ENCODE results near the gene HTR3B. TPM values are rescaled to one million over a fixed set of nuclear protein-coding genes. Genes with fewer than 3 reads are reported as not detected.
A peak's percentile ranks its signal among the peaks of the same experiment; 100 is the strongest.

The HTR3B gene, protein sequence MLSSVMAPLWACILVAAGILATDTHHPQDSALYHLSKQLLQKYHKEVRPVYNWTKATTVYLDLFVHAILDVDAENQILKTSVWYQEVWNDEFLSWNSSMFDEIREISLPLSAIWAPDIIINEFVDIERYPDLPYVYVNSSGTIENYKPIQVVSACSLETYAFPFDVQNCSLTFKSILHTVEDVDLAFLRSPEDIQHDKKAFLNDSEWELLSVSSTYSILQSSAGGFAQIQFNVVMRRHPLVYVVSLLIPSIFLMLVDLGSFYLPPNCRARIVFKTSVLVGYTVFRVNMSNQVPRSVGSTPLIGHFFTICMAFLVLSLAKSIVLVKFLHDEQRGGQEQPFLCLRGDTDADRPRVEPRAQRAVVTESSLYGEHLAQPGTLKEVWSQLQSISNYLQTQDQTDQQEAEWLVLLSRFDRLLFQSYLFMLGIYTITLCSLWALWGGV
- not detected for total RNA-seq
- long read RNA-seq, donor 1, partial matches to known transcripts, result 0 of 1 reads
- long read RNA-seq, donor 1, other reads (novel, unspliced or antisense), result 1 of 1 reads
- long read RNA-seq, donor 2, result 0 reads

DNA sequence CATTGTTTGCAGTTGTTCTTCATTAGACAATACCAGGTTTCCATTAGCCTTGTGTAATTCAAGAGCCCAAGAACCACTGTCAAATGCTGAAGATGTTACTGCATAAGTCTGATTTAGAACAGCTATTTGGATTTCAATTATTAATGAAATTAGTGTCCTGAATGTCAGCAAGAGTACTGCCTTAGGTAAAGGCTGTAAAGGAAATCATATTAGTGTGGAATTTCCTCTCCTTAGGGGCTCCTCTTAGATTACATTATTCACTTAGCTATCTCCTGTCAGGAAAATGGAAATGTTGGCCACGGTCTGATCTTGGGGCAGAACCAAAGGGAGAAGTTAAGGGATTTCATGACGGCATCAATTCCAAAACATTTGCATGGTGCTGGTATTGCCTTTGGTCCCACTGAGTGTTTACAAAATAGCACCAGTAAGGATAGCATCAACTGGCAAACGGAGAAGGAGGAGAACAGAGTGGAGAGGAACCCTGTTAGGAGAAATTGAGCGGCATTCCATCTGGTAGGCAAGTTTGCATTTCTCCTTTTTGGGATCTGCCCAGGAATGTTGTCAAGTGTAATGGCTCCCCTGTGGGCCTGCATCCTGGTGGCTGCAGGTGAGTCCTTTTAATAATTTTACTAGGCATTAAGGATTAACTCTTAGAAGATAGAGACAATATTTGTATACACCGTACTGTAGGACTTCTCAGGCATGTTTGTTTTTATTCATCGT, at the start of gene HTR3B:
Gene HTR3B (plus strand): TSS at position 418 of the 723 bp plus-strand sequence. CDS start 138 bp downstream, at position 556.
- Histone ChIP-seq H3K4me3 (no peak within 1 kb of the TSS), H3K4me1 (ENCODE audit: low read depth) (peaks cover 6% of the 10 kb centered on the region), H3K36me3 (ENCODE audit: low read depth) (no peaks in the 10 kb centered on the region), H3K9me3 (no peaks in the 10 kb centered on the region)
- ATAC-seq, result no peak
- no peak for DNase-seq
- intact Hi-C loops (cut with DNase I, micrococcal nuclease), result no loop called here
- TF ChIP-seq, protein P1, sequence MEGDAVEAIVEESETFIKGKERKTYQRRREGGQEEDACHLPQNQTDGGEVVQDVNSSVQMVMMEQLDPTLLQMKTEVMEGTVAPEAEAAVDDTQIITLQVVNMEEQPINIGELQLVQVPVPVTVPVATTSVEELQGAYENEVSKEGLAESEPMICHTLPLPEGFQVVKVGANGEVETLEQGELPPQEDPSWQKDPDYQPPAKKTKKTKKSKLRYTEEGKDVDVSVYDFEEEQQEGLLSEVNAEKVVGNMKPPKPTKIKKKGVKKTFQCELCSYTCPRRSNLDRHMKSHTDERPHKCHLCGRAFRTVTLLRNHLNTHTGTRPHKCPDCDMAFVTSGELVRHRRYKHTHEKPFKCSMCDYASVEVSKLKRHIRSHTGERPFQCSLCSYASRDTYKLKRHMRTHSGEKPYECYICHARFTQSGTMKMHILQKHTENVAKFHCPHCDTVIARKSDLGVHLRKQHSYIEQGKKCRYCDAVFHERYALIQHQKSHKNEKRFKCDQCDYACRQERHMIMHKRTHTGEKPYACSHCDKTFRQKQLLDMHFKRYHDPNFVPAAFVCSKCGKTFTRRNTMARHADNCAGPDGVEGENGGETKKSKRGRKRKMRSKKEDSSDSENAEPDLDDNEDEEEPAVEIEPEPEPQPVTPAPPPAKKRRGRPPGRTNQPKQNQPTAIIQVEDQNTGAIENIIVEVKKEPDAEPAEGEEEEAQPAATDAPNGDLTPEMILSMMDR (IDR thresholded peaks at IDR 0.05), result no peak

DNA sequence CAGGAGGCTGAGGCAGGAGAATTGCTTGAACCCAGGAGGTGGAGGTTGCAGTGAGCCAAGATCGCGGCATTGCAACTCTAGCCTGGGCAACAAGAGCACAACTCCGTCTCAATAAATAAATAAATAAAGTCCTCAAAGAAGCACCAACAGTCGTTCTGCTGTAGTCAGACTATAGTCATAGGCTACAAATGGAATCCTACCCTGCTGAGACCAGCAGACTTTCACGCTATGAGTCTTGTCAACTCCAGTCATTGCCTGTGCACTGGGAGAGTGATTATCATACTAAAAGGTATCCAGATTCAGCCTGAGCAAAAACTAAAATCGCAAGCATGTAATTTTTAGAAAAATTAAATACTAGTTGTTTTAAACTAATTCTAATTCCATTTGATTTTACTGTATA, 48.8 kb upstream of the HTR3B start:
- Histone ChIP-seq H3K9me3 (no peaks in the 10 kb centered on the region), H3K4me3 (no peak overlapping the region), H3K4me1 (ENCODE audit: low read depth) (peaks cover 5% of the 10 kb centered on the region), H3K36me3 (ENCODE audit: low read depth) (no peaks in the 10 kb centered on the region)
- intact Hi-C loops (cut with DNase I, micrococcal nuclease), result no loop called here
- ATAC-seq, result no peak
- TF ChIP-seq, protein P1 (IDR thresholded peaks at IDR 0.05), result no peak
- no peak for DNase-seq

DNA sequence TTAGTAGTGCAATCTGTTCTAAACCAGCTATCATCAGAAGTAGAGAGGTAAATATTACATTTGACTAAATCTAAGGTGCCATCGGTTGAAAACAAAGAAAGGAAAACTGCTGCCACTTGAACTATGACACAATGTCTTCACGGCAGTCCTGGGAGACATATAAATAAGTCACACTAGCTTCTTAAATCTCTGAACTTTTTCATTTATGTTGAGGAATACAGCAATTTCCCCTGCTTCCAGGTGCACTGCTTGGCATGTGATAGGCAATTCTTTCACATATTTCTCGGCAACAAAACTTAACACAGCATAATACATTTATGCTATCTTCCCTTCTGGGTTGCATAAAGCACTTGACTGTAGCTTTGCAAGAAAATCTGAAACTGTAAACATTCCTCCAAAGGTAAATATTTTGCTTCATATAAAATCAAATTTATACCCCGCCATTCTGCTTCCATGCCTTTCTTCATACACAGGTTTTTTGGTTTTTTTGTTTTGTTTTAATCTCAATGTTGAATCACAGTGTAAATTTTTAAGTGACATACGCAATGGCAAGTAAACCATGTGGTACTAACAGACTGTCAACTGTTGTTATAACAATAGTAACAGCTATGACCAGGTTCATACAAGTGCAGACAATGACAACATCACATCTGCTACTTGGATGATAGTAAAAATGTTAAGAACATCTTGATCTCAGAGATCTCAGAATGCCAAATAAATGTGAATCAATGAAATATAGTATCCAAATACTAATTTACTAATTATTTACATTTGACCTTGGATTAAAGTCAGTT, 47.4 kb upstream of the HTR3B start:
- Histone ChIP-seq H3K4me3 (no peak overlapping the region), H3K9me3 (no peaks in the 10 kb centered on the region), H3K36me3 (ENCODE audit: low read depth) (no peaks in the 10 kb centered on the region), H3K4me1 (ENCODE audit: low read depth) (peaks cover 5% of the 10 kb centered on the region)
- ATAC-seq, result no peak
- DNase-seq, result no peak
- TF ChIP-seq, protein P1 (IDR thresholded peaks at IDR 0.05), result no peak
- intact Hi-C loops (cut with DNase I, micrococcal nuclease), result no loop called here

DNA sequence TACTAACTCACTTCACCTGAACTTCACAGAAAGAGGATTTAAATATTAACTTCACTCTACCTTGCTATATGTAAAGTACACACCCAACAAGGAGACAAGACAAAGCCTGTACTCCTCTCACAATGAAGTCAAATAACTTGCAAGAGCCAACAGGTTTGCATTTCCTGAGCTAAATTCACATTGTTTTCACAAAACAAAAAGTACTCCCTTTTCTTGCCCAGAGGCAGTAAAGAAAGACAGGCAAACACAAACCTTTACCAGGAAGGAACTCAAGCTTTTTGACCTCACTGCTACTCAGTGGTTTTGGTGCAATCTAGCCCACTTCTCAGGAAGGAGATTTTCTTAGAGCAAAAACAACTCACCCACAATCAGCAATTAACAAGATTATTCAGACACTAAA, 44.9 kb upstream of the HTR3B start:
- peak; percentile 18 for ATAC-seq
- intact Hi-C loops (cut with DNase I, micrococcal nuclease), result no loop called here
- no peaks in the 10 kb centered on the region for H3K36me3 ChIP-seq (ENCODE audit: low read depth)
- H3K9me3 ChIP-seq, result no peaks in the 10 kb centered on the region
- TF ChIP-seq, protein P1 (IDR thresholded peaks at IDR 0.05), result no peak
- no peak for DNase-seq
- peaks cover 5% of the 10 kb centered on the region for H3K4me1 ChIP-seq (ENCODE audit: low read depth)
- no peak overlapping the region for H3K4me3 ChIP-seq

DNA sequence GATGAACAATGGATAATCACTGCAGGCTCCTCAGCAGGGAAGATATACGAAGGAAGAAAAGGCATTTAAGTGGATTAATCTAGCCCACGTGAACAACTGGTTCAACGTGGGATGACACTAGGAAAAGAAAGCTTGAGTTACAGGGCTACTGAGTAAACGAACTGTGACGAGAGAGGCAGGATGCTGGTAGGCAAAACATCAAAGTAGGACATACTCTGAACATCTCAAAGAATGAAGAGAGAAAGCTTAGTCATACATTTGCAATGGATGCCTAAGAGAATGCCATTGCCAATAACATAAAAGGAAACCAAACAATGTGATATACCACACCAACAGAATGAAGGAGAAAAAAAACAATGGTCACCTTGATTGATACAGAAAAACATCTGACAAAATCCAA, 42.2 kb upstream of the HTR3B start:
- Histone ChIP-seq H3K36me3 (ENCODE audit: low read depth) (no peaks in the 10 kb centered on the region), H3K4me1 (ENCODE audit: low read depth) (peaks cover 9% of the 10 kb centered on the region), H3K9me3 (no peaks in the 10 kb centered on the region), H3K4me3 (no peak overlapping the region)
- intact Hi-C loops (cut with DNase I, micrococcal nuclease), result no loop called here
- DNase-seq (no peak), ATAC-seq (no peak)
- TF ChIP-seq, protein P1 (IDR thresholded peaks at IDR 0.05), result no peak

Data from mucosa of descending colon (tissue), 3 donors.